GM19240 (cell line): ENCODE results near the gene C19orf44.
"Not testable (repeated sequence)": the region's sequence is repeated elsewhere in the genome, so short reads cannot be mapped to it uniquely, and the experiment has no call there.

ENCODE experiments used
- DNase-seq: peaks from one replicate; pipeline ENCODE4 v3.0.0; 2011; ENCODE audit warnings: low spot score; ENCODE audit not compliant: insufficient read length

The C19orf44 gene

GRCh38 chr19:16467581-16467980 is 28.6 kb upstream of the C19orf44 start:
- no peak for DNase-seq

GRCh38 chr19:16470541-16470910 is 25.7 kb upstream of the C19orf44 start:
- DNase-seq = no peak

- no peak for DNase-seq
Measured at GRCh38 chr19:16470911-16471811, 25.0 kb upstream of the C19orf44 start.

GRCh38 chr19:16472559-16472899 is 23.7 kb upstream of the C19orf44 start:
- DNase-seq = not testable (repeated sequence)

- no peak for DNase-seq
Measured at GRCh38 chr19:16472992-16473391, 23.2 kb upstream of the C19orf44 start.

- no peak for DNase-seq
Measured at GRCh38 chr19:16473875-16474392, 22.3 kb upstream of the C19orf44 start.

- DNase-seq = no peak
Measured at GRCh38 chr19:16476401-16476800, 19.8 kb upstream of the C19orf44 start.

GRCh38 chr19:16477311-16477710 is 18.9 kb upstream of the C19orf44 start:
- DNase-seq = no peak

- no peak for DNase-seq
Measured at GRCh38 chr19:16482745-16483144, 13.4 kb upstream of the C19orf44 start.

- not testable (repeated sequence) for DNase-seq
Measured at GRCh38 chr19:16486476-16486875, 9.7 kb upstream of the C19orf44 start.

GRCh38 chr19:16496613-16496983 is 404 bp downstream of the C19orf44 start:
- DNase-seq = no peak

GRCh38 chr19:16497042-16497441 is 848 bp downstream of the C19orf44 start:
- no peak for DNase-seq

GRCh38 chr19:16497837-16498236 is 1.6 kb downstream of the C19orf44 start:
- no peak for DNase-seq

GRCh38 chr19:16504271-16504670 is 8.1 kb downstream of the C19orf44 start:
- DNase-seq = no peak

GRCh38 chr19:16506161-16506560 is 10.0 kb downstream of the C19orf44 start:
- not testable (repeated sequence) for DNase-seq

GRCh38 chr19:16506961-16507360 is 10.8 kb downstream of the C19orf44 start:
- DNase-seq = no peak

GRCh38 chr19:16508546-16508945 is 12.4 kb downstream of the C19orf44 start:
- no peak for DNase-seq

GRCh38 chr19:16509141-16510061 is 13.2 kb downstream of the C19orf44 start:
- DNase-seq = no peak

GRCh38 chr19:16512611-16513010 is 16.4 kb downstream of the C19orf44 start:
- not testable (repeated sequence) for DNase-seq

GRCh38 chr19:16514383-16515019 is 18.3 kb downstream of the C19orf44 start:
- DNase-seq = no peak

- no peak for DNase-seq
Measured at GRCh38 chr19:16516381-16516780, 20.2 kb downstream of the C19orf44 start.
